Neural cell (in vitro differentiated cells): ENCODE results near the gene CTNNA2. TPM values are rescaled to one million over a fixed set of nuclear protein-coding genes. Genes with fewer than 3 reads are reported as not detected.

Experiments
- H2AFZ ChIP-seq: fragments of 200-600, 300-800 bp; sonication (generic), shearing (Covaris generic); 2 replicates; pipeline ENCODE4 v1.6.0; 2014; ENCODE audit warnings: low read depth, mild to moderate bottlenecking, antibody characterized with exemption, low read length, moderate library complexity
- H3F3A ChIP-seq: fragments of 200-600 bp; shearing (Covaris generic); 2 replicates; pipeline ENCODE4 v1.6.1; 2016; ENCODE audit warnings: mild to moderate bottlenecking, moderate library complexity, mixed read lengths, antibody characterized with exemption, low read length; ENCODE audit not compliant: insufficient read depth, poor library complexity, severe bottlenecking
- H3K27ac ChIP-seq: fragments of 200-600, 300-800 bp; sonication (generic), shearing (Covaris generic); 2 replicates; pipeline ENCODE4 v1.5.1; 2014; ENCODE audit warnings: mild to moderate bottlenecking, low read length, moderate library complexity
- H3K27me3 ChIP-seq: fragments of 300-800, 200-600 bp; sonication (generic), shearing (Covaris generic); 2 replicates; pipeline ENCODE4 v1.6.0; 2014; ENCODE audit warnings: mild to moderate bottlenecking, low read depth, low read length, moderate library complexity; ENCODE audit not compliant: insufficient read depth
- H3K36me3 ChIP-seq: fragments of 300-800, 200-600 bp; sonication (generic), shearing (Covaris generic); 2 replicates; pipeline ENCODE4 v1.5.1; 2014; ENCODE audit warnings: mild to moderate bottlenecking, antibody characterized with exemption, low read length, moderate library complexity; ENCODE audit not compliant: insufficient read depth
- H3K4me2 ChIP-seq: fragments of 300-800, 200-600 bp; sonication (generic), shearing (Covaris generic); 2 replicates; pipeline ENCODE4 v1.6.0; 2014; ENCODE audit warnings: mild to moderate bottlenecking, low read length
- H3K4me3 ChIP-seq: fragments of 300-800, 200-600 bp; sonication (generic), shearing (Covaris generic); 2 replicates; pipeline ENCODE4 v1.5.1; 2014; ENCODE audit warnings: mild to moderate bottlenecking, low read length, moderate library complexity
- H3K79me2 ChIP-seq: fragments of 200-600 bp; shearing (Covaris generic); replicated peaks from 2 replicates; pipeline ENCODE4 v1.6.0; 2014; ENCODE audit warnings: mild to moderate bottlenecking, low read length, moderate library complexity; ENCODE audit not compliant: insufficient read depth
- H3K9ac ChIP-seq: fragments of 300-800, 200-600 bp; sonication (generic), shearing (Covaris generic); 2 replicates; pipeline ENCODE4 v1.6.1; 2016; ENCODE audit warnings: mild to moderate bottlenecking, low read length, mixed read lengths
- H3K9me2 ChIP-seq: fragments of 200-600 bp; shearing (Covaris generic); 2 replicates; pipeline ENCODE4 v1.6.1; 2016; ENCODE audit warnings: mild to moderate bottlenecking, low read length, mixed read lengths; ENCODE audit not compliant: insufficient read depth
- H3K9me3 ChIP-seq: fragments of 200-600, 300-800 bp; sonication (generic), shearing (Covaris generic); 2 replicates; pipeline ENCODE4 v1.6.1; 2016; ENCODE audit warnings: mild to moderate bottlenecking, mixed run types, low read length, moderate library complexity, mixed read lengths
- H4K20me1 ChIP-seq: fragments of 200-600 bp; shearing (Covaris generic); 2 replicates; pipeline ENCODE4 v1.6.1; 2016; ENCODE audit warnings: mild to moderate bottlenecking, mixed run types; ENCODE audit not compliant: insufficient read depth
- EP300 ChIP-seq: fragments of 450-650 bp; conservative IDR thresholded peaks from 2 replicates; pipeline ENCODE4 v1.6.1; 2014; ENCODE audit warnings: antibody characterized with exemption, mild to moderate bottlenecking, moderate library complexity; ENCODE audit not compliant: poor library complexity, severe bottlenecking
- EZH2 ChIP-seq: fragments of 200-600, 300-800 bp; shearing (Covaris generic), sonication (generic); IDR thresholded peaks from 2 replicates; pipeline ENCODE4 v1.6.1; 2014; ENCODE audit warnings: antibody characterized with exemption, low read length, borderline replicate concordance, mild to moderate bottlenecking; ENCODE audit not compliant: insufficient read depth, poor library complexity, severe bottlenecking
- MXI1 ChIP-seq: fragments of 450-650 bp; conservative IDR thresholded peaks from 2 replicates; pipeline ENCODE4 v1.6.1; 2014; ENCODE audit warnings: antibody characterized with exemption, mild to moderate bottlenecking; ENCODE audit not compliant: poor library complexity, severe bottlenecking
- POLR2AphosphoS5 ChIP-seq: IDR thresholded peaks from 2 replicates; pipeline ENCODE4 v1.6.1; 2012
- RAD21 ChIP-seq: fragments of 450-650 bp; conservative IDR thresholded peaks from 2 replicates; pipeline ENCODE4 v1.6.1; 2014; ENCODE audit warnings: antibody characterized with exemption, mild to moderate bottlenecking, moderate library complexity
- SMC3 ChIP-seq: fragments of 450-650 bp; conservative IDR thresholded peaks from 2 replicates; pipeline ENCODE4 v1.6.1; 2014; ENCODE audit warnings: antibody characterized with exemption, mild to moderate bottlenecking, moderate library complexity; ENCODE audit not compliant: poor library complexity
- TAF1 ChIP-seq: IDR thresholded peaks from 2 replicates; pipeline ENCODE4 v1.6.1; 2012; ENCODE audit warnings: low read depth
- polyA plus RNA-seq: library from polyadenylated mRNA; depleted of rRNA; stranded (reverse); fragments of >200 nt; gene quantifications from 2 replicates; pipeline ENCODE4 v1.2.3, GENCODE V29; 2014
- TF ChIP-seq, protein P1 (sequence below): IDR thresholded peaks from 2 replicates; pipeline ENCODE4 v1.6.1; 2012; ENCODE audit warnings: borderline replicate concordance
- TF ChIP-seq, protein P2 (sequence below): fragments of 450-650 bp; IDR thresholded peaks from 2 replicates; pipeline ENCODE4 v1.5.1; 2014; ENCODE audit warnings: antibody characterized with exemption, mild to moderate bottlenecking, moderate library complexity; ENCODE audit not compliant: poor library complexity, severe bottlenecking

CTNNA2 gene
- polyA plus RNA-seq, 1 donor from 2014 or later = 194 TPM

DNA sequence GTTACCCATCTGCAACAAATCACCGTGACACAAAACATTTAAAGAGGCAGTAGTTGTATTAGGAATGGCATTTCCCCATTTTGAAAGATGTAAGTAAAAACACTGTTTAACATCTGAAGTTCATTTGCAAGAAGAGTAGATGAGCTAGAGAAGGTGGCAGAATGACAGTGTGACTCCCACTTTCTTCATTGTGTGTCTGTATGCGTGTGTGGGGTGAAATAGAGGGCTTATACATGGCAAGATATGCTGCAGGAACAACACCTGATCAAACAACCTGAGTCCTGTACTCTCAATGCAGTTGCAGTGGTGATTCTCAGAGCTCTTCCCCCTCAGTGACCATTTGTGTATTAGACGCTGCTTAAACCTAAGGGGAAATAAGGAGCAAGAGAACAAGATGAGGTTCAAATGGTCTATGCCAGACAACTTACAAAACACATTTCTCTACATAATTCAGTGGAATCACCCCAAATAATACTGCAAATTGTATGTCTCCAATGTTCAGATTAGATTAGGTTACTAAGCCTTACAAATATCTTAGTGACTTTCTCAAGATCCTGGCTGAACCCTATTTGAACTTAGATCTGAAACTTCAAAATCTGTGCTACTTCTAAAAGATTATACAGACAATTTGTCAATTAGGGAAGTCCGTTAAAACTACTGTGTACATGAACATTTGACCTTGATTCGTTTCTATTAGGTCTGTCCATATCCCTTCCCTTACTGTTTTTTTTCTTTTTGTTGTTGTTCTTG is 561.6 kb downstream of the CTNNA2 start:
- no peaks in the 10 kb centered on the region for H4K20me1 ChIP-seq
- H3K79me2 ChIP-seq = no peaks in the 10 kb centered on the region
- TF ChIP-seq EP300 (no peak), TAF1 (no peak), SMC3 (no peak), RAD21 (no peak), POLR2AphosphoS5 (no peak), MXI1 (no peak), EZH2 (no peak)
- TF ChIP-seq, protein P1, sequence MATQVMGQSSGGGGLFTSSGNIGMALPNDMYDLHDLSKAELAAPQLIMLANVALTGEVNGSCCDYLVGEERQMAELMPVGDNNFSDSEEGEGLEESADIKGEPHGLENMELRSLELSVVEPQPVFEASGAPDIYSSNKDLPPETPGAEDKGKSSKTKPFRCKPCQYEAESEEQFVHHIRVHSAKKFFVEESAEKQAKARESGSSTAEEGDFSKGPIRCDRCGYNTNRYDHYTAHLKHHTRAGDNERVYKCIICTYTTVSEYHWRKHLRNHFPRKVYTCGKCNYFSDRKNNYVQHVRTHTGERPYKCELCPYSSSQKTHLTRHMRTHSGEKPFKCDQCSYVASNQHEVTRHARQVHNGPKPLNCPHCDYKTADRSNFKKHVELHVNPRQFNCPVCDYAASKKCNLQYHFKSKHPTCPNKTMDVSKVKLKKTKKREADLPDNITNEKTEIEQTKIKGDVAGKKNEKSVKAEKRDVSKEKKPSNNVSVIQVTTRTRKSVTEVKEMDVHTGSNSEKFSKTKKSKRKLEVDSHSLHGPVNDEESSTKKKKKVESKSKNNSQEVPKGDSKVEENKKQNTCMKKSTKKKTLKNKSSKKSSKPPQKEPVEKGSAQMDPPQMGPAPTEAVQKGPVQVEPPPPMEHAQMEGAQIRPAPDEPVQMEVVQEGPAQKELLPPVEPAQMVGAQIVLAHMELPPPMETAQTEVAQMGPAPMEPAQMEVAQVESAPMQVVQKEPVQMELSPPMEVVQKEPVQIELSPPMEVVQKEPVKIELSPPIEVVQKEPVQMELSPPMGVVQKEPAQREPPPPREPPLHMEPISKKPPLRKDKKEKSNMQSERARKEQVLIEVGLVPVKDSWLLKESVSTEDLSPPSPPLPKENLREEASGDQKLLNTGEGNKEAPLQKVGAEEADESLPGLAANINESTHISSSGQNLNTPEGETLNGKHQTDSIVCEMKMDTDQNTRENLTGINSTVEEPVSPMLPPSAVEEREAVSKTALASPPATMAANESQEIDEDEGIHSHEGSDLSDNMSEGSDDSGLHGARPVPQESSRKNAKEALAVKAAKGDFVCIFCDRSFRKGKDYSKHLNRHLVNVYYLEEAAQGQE = no peak
- TF ChIP-seq, protein P2, sequence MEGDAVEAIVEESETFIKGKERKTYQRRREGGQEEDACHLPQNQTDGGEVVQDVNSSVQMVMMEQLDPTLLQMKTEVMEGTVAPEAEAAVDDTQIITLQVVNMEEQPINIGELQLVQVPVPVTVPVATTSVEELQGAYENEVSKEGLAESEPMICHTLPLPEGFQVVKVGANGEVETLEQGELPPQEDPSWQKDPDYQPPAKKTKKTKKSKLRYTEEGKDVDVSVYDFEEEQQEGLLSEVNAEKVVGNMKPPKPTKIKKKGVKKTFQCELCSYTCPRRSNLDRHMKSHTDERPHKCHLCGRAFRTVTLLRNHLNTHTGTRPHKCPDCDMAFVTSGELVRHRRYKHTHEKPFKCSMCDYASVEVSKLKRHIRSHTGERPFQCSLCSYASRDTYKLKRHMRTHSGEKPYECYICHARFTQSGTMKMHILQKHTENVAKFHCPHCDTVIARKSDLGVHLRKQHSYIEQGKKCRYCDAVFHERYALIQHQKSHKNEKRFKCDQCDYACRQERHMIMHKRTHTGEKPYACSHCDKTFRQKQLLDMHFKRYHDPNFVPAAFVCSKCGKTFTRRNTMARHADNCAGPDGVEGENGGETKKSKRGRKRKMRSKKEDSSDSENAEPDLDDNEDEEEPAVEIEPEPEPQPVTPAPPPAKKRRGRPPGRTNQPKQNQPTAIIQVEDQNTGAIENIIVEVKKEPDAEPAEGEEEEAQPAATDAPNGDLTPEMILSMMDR = no peak
- no peak overlapping the region for H3K9ac ChIP-seq
- no peaks in the 10 kb centered on the region for H3K9me2 ChIP-seq
- no peaks in the 10 kb centered on the region for H3K9me3 ChIP-seq
- H3K4me2 ChIP-seq = no peak overlapping the region
- no peak overlapping the region for H3K4me3 ChIP-seq
- H3K27ac ChIP-seq = no peak overlapping the region
- no peaks in the 10 kb centered on the region for H3K27me3 ChIP-seq
- H2AFZ ChIP-seq = no peak overlapping the region
- H3K36me3 ChIP-seq = no peaks in the 10 kb centered on the region
- no peaks in the 10 kb centered on the region for H3F3A ChIP-seq

DNA sequence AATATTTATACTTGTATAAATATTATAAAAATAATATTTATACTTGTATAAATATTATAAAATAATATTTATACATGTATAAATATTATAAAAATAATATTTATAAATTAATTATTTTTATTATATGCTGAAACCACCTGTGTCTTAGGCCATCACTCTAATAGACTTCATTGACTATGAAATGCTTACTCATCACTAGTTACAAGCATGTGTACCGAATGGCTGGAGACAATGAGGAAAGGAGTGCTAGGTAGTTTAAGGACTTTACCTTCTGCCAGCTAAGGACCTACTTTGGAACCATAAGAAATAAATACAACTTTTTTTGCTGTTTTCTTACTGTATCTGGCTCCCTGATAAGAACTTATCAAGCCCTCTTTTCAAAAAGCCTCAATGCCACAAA is 562.9 kb downstream of the CTNNA2 start:
- Histone ChIP-seq H3K79me2 (no peaks in the 10 kb centered on the region), H3K36me3 (no peaks in the 10 kb centered on the region), H3K4me2 (no peak overlapping the region), H3K9ac (no peak overlapping the region), H3K9me3 (no peaks in the 10 kb centered on the region), H3F3A (no peaks in the 10 kb centered on the region), H4K20me1 (no peaks in the 10 kb centered on the region), H3K27ac (no peak overlapping the region), H3K9me2 (no peaks in the 10 kb centered on the region), H2AFZ (no peak overlapping the region), H3K4me3 (no peak overlapping the region), H3K27me3 (no peaks in the 10 kb centered on the region)
- no peak for TF ChIP-seq RAD21
- TF ChIP-seq, protein P1 = no peak
- no peak for TF ChIP-seq POLR2AphosphoS5
- no peak for TF ChIP-seq MXI1
- TF ChIP-seq EZH2 = no peak
- no peak for TF ChIP-seq EP300
- no peak for TF ChIP-seq SMC3
